Measurements from ENCODE around the gene PSMB11. TPM values are rescaled to one million over a fixed set of nuclear protein-coding genes. Genes with fewer than 3 reads are reported as not detected.

The PSMB11 gene
- total RNA-seq, 1 donor from 2014 or later: not detected

GRCh38 chr14:23047751-23048693 lies 6.0 kb downstream of the PSMB11 start:
- DNase-seq (ENCODE audit: low read depth, low spot score): no peak
- Mint-ChIP-seq H3K27ac (ENCODE audit: unreplicated experiment) (no peak overlapping the region), H3K36me3 (ENCODE audit: low read depth) (peaks cover 4% of the 10 kb centered on the region), H3K4me1 (peaks cover 4% of the 10 kb centered on the region), H3K27me3 (ENCODE audit: low read depth) (no peaks in the 10 kb centered on the region), H3K9me3 (no peaks in the 10 kb centered on the region), H3K4me3 (no peak overlapping the region)
- TF ChIP-seq, protein P1, sequence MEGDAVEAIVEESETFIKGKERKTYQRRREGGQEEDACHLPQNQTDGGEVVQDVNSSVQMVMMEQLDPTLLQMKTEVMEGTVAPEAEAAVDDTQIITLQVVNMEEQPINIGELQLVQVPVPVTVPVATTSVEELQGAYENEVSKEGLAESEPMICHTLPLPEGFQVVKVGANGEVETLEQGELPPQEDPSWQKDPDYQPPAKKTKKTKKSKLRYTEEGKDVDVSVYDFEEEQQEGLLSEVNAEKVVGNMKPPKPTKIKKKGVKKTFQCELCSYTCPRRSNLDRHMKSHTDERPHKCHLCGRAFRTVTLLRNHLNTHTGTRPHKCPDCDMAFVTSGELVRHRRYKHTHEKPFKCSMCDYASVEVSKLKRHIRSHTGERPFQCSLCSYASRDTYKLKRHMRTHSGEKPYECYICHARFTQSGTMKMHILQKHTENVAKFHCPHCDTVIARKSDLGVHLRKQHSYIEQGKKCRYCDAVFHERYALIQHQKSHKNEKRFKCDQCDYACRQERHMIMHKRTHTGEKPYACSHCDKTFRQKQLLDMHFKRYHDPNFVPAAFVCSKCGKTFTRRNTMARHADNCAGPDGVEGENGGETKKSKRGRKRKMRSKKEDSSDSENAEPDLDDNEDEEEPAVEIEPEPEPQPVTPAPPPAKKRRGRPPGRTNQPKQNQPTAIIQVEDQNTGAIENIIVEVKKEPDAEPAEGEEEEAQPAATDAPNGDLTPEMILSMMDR (conservative IDR thresholded peaks at IDR 0.05): no peak

- no peaks in the 10 kb centered on the region for H3K27me3 Mint-ChIP-seq (ENCODE audit: low read depth)
- H3K36me3 Mint-ChIP-seq (ENCODE audit: low read depth): peaks cover 4% of the 10 kb centered on the region
- H3K4me1 Mint-ChIP-seq: peaks cover 2% of the 10 kb centered on the region
- no peak overlapping the region for H3K27ac Mint-ChIP-seq (ENCODE audit: unreplicated experiment)
- H3K9me3 Mint-ChIP-seq: no peaks in the 10 kb centered on the region
- no peak for DNase-seq (ENCODE audit: low read depth, low spot score)
- no peak overlapping the region for H3K4me3 Mint-ChIP-seq
- TF ChIP-seq, protein P1 (conservative IDR thresholded peaks at IDR 0.05): no peak
Observed at GRCh38 chr14:23049011-23049410, 7.0 kb downstream of the PSMB11 start.

DNA sequence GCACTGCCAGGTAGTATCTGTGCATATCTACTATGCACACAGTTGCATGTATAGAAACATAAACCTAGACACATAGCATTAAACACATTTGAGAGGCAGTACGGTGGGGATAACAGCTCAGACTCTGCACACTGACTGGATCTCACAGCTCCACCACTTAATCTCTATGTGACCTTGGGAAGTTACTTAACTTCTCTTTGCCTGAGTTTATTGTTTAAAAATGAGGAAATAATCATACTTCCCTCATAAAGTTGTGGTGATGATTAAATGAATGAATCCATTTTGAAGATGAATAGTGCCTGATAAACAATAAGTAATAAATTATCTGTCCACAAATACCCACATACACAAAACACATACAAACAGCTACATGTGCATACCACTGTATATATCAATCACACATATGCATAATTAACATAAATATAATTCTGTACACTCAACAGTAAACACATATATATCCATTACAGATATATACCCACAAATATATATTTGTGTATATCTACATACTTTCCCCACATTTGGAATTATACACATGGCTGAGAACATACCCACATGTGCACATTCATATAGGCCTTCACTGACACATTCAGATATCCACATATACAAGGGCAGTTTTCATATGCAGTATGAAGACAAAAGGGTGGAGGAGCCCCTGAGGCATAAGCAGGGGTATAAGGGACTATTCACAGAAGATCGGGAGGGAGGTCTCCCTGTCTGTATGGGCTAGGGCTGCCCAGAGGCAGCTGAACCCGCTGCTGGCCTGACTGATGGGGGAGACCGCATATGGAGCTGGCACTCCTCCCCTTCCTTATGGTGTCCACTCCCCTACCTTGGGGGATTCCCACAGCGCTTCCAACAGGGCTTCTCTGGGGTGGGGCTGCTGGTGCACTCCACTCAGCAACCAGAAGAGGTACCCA lies 9.4 kb downstream of the PSMB11 start:
- Mint-ChIP-seq H3K4me3 (no peak overlapping the region), H3K36me3 (ENCODE audit: low read depth) (peaks cover 6% of the 10 kb centered on the region)

GRCh38 chr14:23052182-23052623 lies 10.2 kb downstream of the PSMB11 start:
- TF ChIP-seq, protein P1 (conservative IDR thresholded peaks at IDR 0.05): no peak
- no peak overlapping the region for H3K4me3 Mint-ChIP-seq
- peaks cover 5% of the 10 kb centered on the region for H3K27me3 Mint-ChIP-seq (ENCODE audit: low read depth)
- no peak overlapping the region for H3K27ac Mint-ChIP-seq (ENCODE audit: unreplicated experiment)
- no peaks in the 10 kb centered on the region for H3K9me3 Mint-ChIP-seq
- H3K4me1 Mint-ChIP-seq: peaks cover 14% of the 10 kb centered on the region
- H3K36me3 Mint-ChIP-seq (ENCODE audit: low read depth): peaks cover 6% of the 10 kb centered on the region
- DNase-seq (ENCODE audit: low read depth, low spot score): no peak

More for the DNA sequence above, 9.4 kb downstream of the PSMB11 start:
- Mint-ChIP-seq H3K27ac (ENCODE audit: unreplicated experiment) (no peak overlapping the region), H3K9me3 (no peaks in the 10 kb centered on the region), H3K4me1 (peaks cover 7% of the 10 kb centered on the region), H3K27me3 (ENCODE audit: low read depth) (peaks cover 3% of the 10 kb centered on the region)
- DNase-seq (ENCODE audit: low read depth, low spot score): no peak
- TF ChIP-seq, protein P1 (conservative IDR thresholded peaks at IDR 0.05): no peak

DNA sequence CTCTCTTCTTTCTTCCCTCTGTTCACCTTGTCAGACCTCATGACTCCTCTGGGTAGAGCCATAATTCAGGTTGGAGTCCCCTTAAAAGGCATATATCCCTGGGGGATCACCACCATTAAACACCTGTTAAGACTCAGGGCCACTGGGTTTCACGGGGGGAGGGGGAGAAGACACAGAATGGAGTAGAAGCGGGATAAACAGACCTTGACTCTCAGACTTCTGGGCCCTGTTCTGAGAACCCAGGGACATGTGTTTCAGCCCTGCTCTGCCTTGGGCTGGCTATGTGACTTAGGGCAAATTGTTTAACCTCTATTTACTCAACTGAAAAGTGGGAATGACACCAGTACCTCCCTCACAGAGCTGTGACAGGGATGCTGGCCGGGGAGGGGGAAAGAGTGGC lies 10.7 kb downstream of the PSMB11 start:
- no peak overlapping the region for H3K27ac Mint-ChIP-seq (ENCODE audit: unreplicated experiment)
- TF ChIP-seq, protein P1 (conservative IDR thresholded peaks at IDR 0.05): no peak
- peaks cover 5% of the 10 kb centered on the region for H3K27me3 Mint-ChIP-seq (ENCODE audit: low read depth)
- DNase-seq (ENCODE audit: low read depth, low spot score): no peak
- H3K36me3 Mint-ChIP-seq (ENCODE audit: low read depth): peaks cover 2% of the 10 kb centered on the region
- H3K4me1 Mint-ChIP-seq: peaks cover 14% of the 10 kb centered on the region
- no peaks in the 10 kb centered on the region for H3K9me3 Mint-ChIP-seq
- peak overlapping the region; percentile 21 for H3K4me3 Mint-ChIP-seq
